ENCODE data around the gene DAPK2. TPM values are rescaled to one million over a fixed set of nuclear protein-coding genes. Genes with fewer than 3 reads are reported as not detected.

The DAPK2 gene
- total RNA-seq, 1 experiment from 2014 or later = 2.3 TPM

DNA sequence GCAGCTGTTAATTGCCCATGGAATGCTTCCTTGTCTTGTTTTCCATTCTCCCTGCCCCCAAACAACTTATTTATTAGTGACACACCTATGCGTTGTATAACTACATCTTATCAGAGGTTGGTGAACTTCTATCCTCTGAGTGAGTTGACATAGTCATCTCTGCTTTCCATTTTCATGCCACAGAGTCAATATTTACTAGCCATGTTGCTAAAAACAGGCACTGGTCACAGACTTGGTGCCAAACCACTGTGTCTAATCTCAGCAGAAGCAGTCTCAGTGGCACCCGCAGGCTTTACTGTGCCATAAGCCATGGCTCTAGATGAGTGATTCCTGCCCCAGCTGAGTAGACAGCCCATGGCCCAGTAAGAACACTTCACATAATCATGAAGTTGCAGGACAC is 26.5 kb downstream of the DAPK2 start:
- Mint-ChIP-seq H3K27ac (no peak overlapping the region), H3K9me3 (no peaks in the 10 kb centered on the region), H3K4me3 (no peak overlapping the region), H3K4me1 (peaks cover 16% of the 10 kb centered on the region), H3K36me3 (no peaks in the 10 kb centered on the region), H3K27me3 (ENCODE audit: low read depth) (no peaks in the 10 kb centered on the region)
- ATAC-seq (no peak), DNase-seq (ENCODE audit: low spot score) (no peak)
- TF ChIP-seq NR2C2 (CRISPR knock-in tag; IDR thresholded peaks at IDR 0.05) (no peak), MXD4 (CRISPR knock-in tag; IDR thresholded peaks at IDR 0.05; ENCODE audit: borderline replicate concordance) (no peak), GTF2I (CRISPR knock-in tag; conservative IDR thresholded peaks at IDR 0.05) (no peak), OVOL2 (CRISPR knock-in tag; IDR thresholded peaks at IDR 0.05; ENCODE audit: borderline replicate concordance) (no peak), HMGA2 (CRISPR knock-in tag; IDR thresholded peaks at IDR 0.05) (no peak), FOXJ3 (CRISPR knock-in tag; IDR thresholded peaks at IDR 0.05; ENCODE audit: borderline replicate concordance) (no peak), RORB (CRISPR knock-in tag; IDR thresholded peaks at IDR 0.05) (no peak), JUN (CRISPR knock-in tag; IDR thresholded peaks at IDR 0.05) (no peak), TCF7 (CRISPR knock-in tag; IDR thresholded peaks at IDR 0.05; ENCODE audit: low read depth) (no peak), ESRRA (CRISPR knock-in tag; IDR thresholded peaks at IDR 0.05; ENCODE audit: borderline replicate concordance) (no peak), ZNF671 (CRISPR knock-in tag; IDR thresholded peaks at IDR 0.05) (no peak)
- TF ChIP-seq, protein P1, sequence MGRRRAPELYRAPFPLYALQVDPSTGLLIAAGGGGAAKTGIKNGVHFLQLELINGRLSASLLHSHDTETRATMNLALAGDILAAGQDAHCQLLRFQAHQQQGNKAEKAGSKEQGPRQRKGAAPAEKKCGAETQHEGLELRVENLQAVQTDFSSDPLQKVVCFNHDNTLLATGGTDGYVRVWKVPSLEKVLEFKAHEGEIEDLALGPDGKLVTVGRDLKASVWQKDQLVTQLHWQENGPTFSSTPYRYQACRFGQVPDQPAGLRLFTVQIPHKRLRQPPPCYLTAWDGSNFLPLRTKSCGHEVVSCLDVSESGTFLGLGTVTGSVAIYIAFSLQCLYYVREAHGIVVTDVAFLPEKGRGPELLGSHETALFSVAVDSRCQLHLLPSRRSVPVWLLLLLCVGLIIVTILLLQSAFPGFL (CRISPR knock-in tag; IDR thresholded peaks at IDR 0.05; ENCODE audit: borderline replicate concordance) = no peak
- TF ChIP-seq, protein P2, sequence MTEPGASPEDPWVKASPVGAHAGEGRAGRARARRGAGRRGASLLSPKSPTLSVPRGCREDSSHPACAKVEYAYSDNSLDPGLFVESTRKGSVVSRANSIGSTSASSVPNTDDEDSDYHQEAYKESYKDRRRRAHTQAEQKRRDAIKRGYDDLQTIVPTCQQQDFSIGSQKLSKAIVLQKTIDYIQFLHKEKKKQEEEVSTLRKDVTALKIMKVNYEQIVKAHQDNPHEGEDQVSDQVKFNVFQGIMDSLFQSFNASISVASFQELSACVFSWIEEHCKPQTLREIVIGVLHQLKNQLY (CRISPR knock-in tag; IDR thresholded peaks at IDR 0.05) = no peak
- TF ChIP-seq, protein P3, sequence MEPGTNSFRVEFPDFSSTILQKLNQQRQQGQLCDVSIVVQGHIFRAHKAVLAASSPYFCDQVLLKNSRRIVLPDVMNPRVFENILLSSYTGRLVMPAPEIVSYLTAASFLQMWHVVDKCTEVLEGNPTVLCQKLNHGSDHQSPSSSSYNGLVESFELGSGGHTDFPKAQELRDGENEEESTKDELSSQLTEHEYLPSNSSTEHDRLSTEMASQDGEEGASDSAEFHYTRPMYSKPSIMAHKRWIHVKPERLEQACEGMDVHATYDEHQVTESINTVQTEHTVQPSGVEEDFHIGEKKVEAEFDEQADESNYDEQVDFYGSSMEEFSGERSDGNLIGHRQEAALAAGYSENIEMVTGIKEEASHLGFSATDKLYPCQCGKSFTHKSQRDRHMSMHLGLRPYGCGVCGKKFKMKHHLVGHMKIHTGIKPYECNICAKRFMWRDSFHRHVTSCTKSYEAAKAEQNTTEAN (CRISPR knock-in tag; IDR thresholded peaks at IDR 0.05) = no peak
- TF ChIP-seq, protein P4, sequence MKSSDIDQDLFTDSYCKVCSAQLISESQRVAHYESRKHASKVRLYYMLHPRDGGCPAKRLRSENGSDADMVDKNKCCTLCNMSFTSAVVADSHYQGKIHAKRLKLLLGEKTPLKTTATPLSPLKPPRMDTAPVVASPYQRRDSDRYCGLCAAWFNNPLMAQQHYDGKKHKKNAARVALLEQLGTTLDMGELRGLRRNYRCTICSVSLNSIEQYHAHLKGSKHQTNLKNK (CRISPR knock-in tag; IDR thresholded peaks at IDR 0.05) = no peak
- TF ChIP-seq, protein P5, sequence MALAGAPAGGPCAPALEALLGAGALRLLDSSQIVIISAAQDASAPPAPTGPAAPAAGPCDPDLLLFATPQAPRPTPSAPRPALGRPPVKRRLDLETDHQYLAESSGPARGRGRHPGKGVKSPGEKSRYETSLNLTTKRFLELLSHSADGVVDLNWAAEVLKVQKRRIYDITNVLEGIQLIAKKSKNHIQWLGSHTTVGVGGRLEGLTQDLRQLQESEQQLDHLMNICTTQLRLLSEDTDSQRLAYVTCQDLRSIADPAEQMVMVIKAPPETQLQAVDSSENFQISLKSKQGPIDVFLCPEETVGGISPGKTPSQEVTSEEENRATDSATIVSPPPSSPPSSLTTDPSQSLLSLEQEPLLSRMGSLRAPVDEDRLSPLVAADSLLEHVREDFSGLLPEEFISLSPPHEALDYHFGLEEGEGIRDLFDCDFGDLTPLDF (CRISPR knock-in tag; IDR thresholded peaks at IDR 0.05) = no peak
- TF ChIP-seq, protein P6, sequence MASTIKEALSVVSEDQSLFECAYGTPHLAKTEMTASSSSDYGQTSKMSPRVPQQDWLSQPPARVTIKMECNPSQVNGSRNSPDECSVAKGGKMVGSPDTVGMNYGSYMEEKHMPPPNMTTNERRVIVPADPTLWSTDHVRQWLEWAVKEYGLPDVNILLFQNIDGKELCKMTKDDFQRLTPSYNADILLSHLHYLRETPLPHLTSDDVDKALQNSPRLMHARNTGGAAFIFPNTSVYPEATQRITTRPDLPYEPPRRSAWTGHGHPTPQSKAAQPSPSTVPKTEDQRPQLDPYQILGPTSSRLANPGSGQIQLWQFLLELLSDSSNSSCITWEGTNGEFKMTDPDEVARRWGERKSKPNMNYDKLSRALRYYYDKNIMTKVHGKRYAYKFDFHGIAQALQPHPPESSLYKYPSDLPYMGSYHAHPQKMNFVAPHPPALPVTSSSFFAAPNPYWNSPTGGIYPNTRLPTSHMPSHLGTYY (CRISPR knock-in tag; IDR thresholded peaks at IDR 0.05) = no peak
- TF ChIP-seq, protein P7, sequence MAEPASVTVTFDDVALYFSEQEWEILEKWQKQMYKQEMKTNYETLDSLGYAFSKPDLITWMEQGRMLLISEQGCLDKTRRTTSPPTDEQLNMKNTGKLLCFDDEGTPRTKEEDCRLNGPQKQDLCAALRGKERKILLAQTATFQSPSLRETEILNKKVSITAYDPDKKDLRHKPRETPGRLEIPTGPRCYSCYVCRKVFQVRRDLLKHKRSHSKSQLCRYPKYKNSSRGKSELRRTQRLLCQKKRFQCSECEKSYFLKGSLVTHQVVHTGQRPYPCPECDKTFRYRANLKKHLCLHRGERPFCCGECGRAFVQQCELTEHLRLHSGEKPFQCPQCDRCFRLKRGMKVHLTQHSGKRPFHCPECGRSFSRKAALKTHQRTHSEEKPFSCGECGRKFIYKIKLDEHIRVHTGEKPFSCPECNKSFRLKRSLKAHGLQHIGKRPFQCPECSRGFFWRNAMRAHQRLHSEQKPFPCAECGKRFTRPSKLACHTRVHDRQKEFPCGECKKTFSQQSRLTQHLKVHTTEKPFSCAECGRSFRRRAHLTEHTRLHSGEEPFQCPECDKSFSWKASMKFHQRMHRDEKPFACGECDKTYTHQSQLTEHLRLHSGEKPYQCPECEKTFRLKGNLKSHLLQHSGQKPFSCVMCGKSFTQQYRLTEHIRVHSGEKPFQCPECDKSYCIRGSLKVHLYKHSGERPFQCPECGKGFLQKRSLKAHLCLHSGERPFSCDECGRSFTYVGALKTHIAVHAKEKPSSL (CRISPR knock-in tag; conservative IDR thresholded peaks at IDR 0.05) = no peak
- TF ChIP-seq, protein P8, sequence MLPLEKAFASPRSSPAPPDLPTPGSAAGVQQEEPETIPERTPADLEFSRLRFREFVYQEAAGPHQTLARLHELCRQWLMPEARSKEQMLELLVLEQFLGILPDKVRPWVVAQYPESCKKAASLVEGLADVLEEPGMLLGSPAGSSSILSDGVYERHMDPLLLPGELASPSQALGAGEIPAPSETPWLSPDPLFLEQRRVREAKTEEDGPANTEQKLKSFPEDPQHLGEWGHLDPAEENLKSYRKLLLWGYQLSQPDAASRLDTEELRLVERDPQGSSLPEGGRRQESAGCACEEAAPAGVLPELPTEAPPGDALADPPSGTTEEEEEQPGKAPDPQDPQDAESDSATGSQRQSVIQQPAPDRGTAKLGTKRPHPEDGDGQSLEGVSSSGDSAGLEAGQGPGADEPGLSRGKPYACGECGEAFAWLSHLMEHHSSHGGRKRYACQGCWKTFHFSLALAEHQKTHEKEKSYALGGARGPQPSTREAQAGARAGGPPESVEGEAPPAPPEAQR (CRISPR knock-in tag; IDR thresholded peaks at IDR 0.05) = no peak
- ChIA-PET POLR2A (no interaction called here), CTCF (interaction anchor here (0.8 kb wide), 1 partner anchor 27 kb away, joined by 3 read pairs; the partner anchor contains the start of gene DAPK2)

Data from WTC11 (cell line).